Endothelial cell of umbilical vein (primary cell): ENCODE results near the gene RPS21. TPM values are rescaled to one million over a fixed set of nuclear protein-coding genes. Genes with fewer than 3 reads are reported as not detected.

Experiments used
- BruUV-seq: library from RNA; stranded (reverse); fragments of 400-500 nt; replicated peaks from 2 replicates; lab custom pipeline; 2021; lab: Mats Ljungman, UMichigan
- CTCF ChIA-PET: fragments of 300-600, 350-600 bp; sonication (Branson Sonifier 250); formaldehyde crosslinking; loops from one replicate; lab custom pipeline; 2021; ENCODE audit warnings: antibody characterized with exemption, inconsistent platforms; lab: Charles Lee
- POLR2A ChIA-PET: fragments of 300-600, 350-600 bp; sonication (Branson Sonifier 250); formaldehyde crosslinking; loops from one replicate; lab custom pipeline; 2021; ENCODE audit warnings: antibody characterized with exemption, inconsistent platforms; lab: Charles Lee
- DNase-seq: peaks from one replicate; pipeline ENCODE4 v3.0.0-alpha.2; 2011; ENCODE audit warnings: low read depth, low spot score
- FAIRE-seq: peaks from 2 replicates; lab custom pipeline; 2011; peaks lifted over from hg19 to GRCh38; lab: Jason Lieb, UNC
- H2AFZ ChIP-seq: 2 replicates; pipeline ENCODE4 v1.6.0; 2012; ENCODE audit warnings: low read depth, low read length, control low read depth, inconsistent platforms
- H3K27ac ChIP-seq: 2 replicates; pipeline ENCODE4 v1.5.1; 2011; ENCODE audit warnings: low read depth, mild to moderate bottlenecking, control low read depth, low read length, moderate library complexity; ENCODE audit not compliant: insufficient read depth
- H3K27me3 ChIP-seq, 2 experiments: 2 replicates each; pipeline versions ENCODE4 v1.6.0 to v1.6.1; 2011; ENCODE audit warnings: low read length in 2 of 2, mixed read lengths in 1 of 2; ENCODE audit not compliant: control insufficient read depth in 2 of 2, insufficient read depth in 2 of 2
- H3K36me3 ChIP-seq, 2 experiments: 2 replicates in 1 of 2; 3 replicates in 1 of 2; pipeline ENCODE4 v1.5.1; 2011; ENCODE audit warnings: low read length in 2 of 2, mild to moderate bottlenecking in 1 of 2, moderate library complexity in 1 of 2; ENCODE audit not compliant: control insufficient read depth in 2 of 2, insufficient read depth in 2 of 2; ENCODE audit errors: extremely low read depth in 1 of 2
- H3K4me1 ChIP-seq: 3 replicates; pipeline ENCODE4 v1.5.1; 2011; ENCODE audit warnings: mild to moderate bottlenecking, low read length; ENCODE audit not compliant: control insufficient read depth, insufficient read depth; ENCODE audit errors: extremely low read depth
- H3K4me2 ChIP-seq: 2 replicates; pipeline ENCODE4 v1.6.1; 2011; ENCODE audit warnings: low read length, control low read depth, mixed read lengths; ENCODE audit not compliant: insufficient read depth
- H3K4me3 ChIP-seq, 3 experiments: fragments of 200-600 bp in 1 of 3; sonication (generic), shearing (Covaris generic) in 1 of 3; replicated peaks in 1 of 3; 2 replicates each; pipeline ENCODE4 v1.5.1; 2011 to 2016; ENCODE audit warnings: control low read depth in 3 of 3, low read length in 3 of 3, mild to moderate bottlenecking in 2 of 3, inconsistent platforms in 1 of 3, low read depth in 1 of 3, moderate library complexity in 1 of 3; ENCODE audit not compliant: insufficient read depth in 1 of 3
- H3K79me2 ChIP-seq: 2 replicates; pipeline ENCODE4 v1.6.0; 2012; ENCODE audit warnings: low read length, inconsistent platforms; ENCODE audit not compliant: control insufficient read depth, insufficient read depth
- H3K9ac ChIP-seq: replicated peaks from 2 replicates; pipeline ENCODE3; 2011; ENCODE audit warnings: low read length, control low read depth; ENCODE audit not compliant: insufficient read depth; ENCODE audit errors: extremely low read depth
- H3K9me1 ChIP-seq: replicated peaks from 3 replicates; pipeline ENCODE4 v1.6.0; 2011; ENCODE audit warnings: mild to moderate bottlenecking, low read length; ENCODE audit not compliant: control insufficient read depth, insufficient read depth; ENCODE audit errors: extremely low read depth
- H3K9me3 ChIP-seq: replicated peaks from 2 replicates; pipeline ENCODE4 v1.5.1; 2012; ENCODE audit warnings: low read length, inconsistent platforms; ENCODE audit not compliant: control insufficient read depth, insufficient read depth
- H4K20me1 ChIP-seq: replicated peaks from 2 replicates; pipeline ENCODE3; 2011; ENCODE audit warnings: mild to moderate bottlenecking, low read length; ENCODE audit not compliant: control insufficient read depth, insufficient read depth; ENCODE audit errors: extremely low read depth
- CTCF ChIP-seq, 2 donors: IDR thresholded peaks; 1 replicate in 1 of 2; 2 replicates in 1 of 2; pipeline ENCODE4 v1.5.1; 2011; ENCODE audit warnings: low read length in 2 of 2, mild to moderate bottlenecking in 2 of 2, moderate library complexity in 2 of 2, control low read depth in 1 of 2, inconsistent platforms in 1 of 2, low read depth in 1 of 2; ENCODE audit not compliant: insufficient read depth in 1 of 2; ENCODE audit errors: extremely low read depth in 1 of 2
- EZH2 ChIP-seq: IDR thresholded peaks from 2 replicates; pipeline ENCODE4 v1.6.1; 2012; ENCODE audit warnings: borderline replicate concordance, low read depth, mild to moderate bottlenecking, moderate library complexity, low read length, inconsistent platforms; ENCODE audit not compliant: severe bottlenecking
- FOS ChIP-seq: IDR thresholded peaks from 2 replicates; pipeline ENCODE4 v1.6.1; 2011; ENCODE audit warnings: mild to moderate bottlenecking, low read length, moderate library complexity, borderline replicate concordance; ENCODE audit not compliant: insufficient read depth
- GATA2 ChIP-seq: IDR thresholded peaks from 2 replicates; pipeline ENCODE4 v1.7.0; 2011; ENCODE audit warnings: low read depth, mild to moderate bottlenecking, moderate library complexity, mixed read lengths, low read length; ENCODE audit not compliant: insufficient read length, insufficient read depth
- JUN ChIP-seq: IDR thresholded peaks from 2 replicates; pipeline ENCODE4 v1.6.1; 2011; ENCODE audit warnings: borderline replicate concordance, low read depth; ENCODE audit not compliant: insufficient read length, insufficient read depth
- MAX ChIP-seq: IDR thresholded peaks from 2 replicates; pipeline ENCODE4 v1.6.1; 2011; ENCODE audit not compliant: insufficient read depth, insufficient read length
- MYC ChIP-seq: IDR thresholded peaks from one replicate; pipeline ENCODE4 v1.6.1; 2011; ENCODE audit warnings: mild to moderate bottlenecking, low read depth, low read length
- POLR2A ChIP-seq: IDR thresholded peaks from 2 replicates; pipeline ENCODE4 v1.6.1; 2012; ENCODE audit warnings: low read depth, mild to moderate bottlenecking, control low read depth, low read length
- POLR2AphosphoS5 ChIP-seq: IDR thresholded peaks from 2 replicates; pipeline ENCODE4 v1.6.1; 2012; ENCODE audit warnings: low read depth, mild to moderate bottlenecking, control low read depth, low read length, moderate library complexity; ENCODE audit not compliant: insufficient read depth
- dilution Hi-C: fragments of 300-500 bp; cut with MboI; formaldehyde crosslinking; loops from one replicate; pipeline ENCODE4 v1.15.0; 2019; ENCODE audit warnings: low sequenced_read_pairs; ENCODE audit not compliant: extremely low pct_ligation_motif_present
- intact Hi-C: fragments of 100-400 bp; cut with micrococcal nuclease; formaldehyde crosslinking; loops from one replicate; pipeline ENCODE4 v1.10.0; 2022
- polyA plus RNA-seq, 4 experiments: library from polyadenylated mRNA; depleted of rRNA in 3 of 4; stranded (reverse) in 3 of 4; unstranded in 1 of 4; fragments of >200 nt; gene quantifications; 2 replicates each; pipeline versions ENCODE4 v1.2.1 to v1.2.3, GENCODE V29; 2011 to 2012; ENCODE audit warnings: missing spikeins in 1 of 4
- total RNA-seq: library from RNA; stranded (reverse); gene quantifications from 2 replicates; pipeline ENCODE4 v1.2.3, GENCODE V29; 2021

RPS21 gene
- total and polyA plus RNA-seq, 2 donors (not counting 3 experiments of a cell fraction or from before 2014, with no cell fraction given), result 1,644 to 7,710 TPM

- CTCF ChIA-PET, result no interaction called here
- FAIRE-seq (no peak), DNase-seq (no peak)
- no peak overlapping the region for H2AFZ ChIP-seq
- no peaks in the 10 kb centered on the region for H3K9me3 ChIP-seq
- no peaks in the 10 kb centered on the region for H3K36me3 ChIP-seq
- H3K4me1 ChIP-seq, result no peaks in the 10 kb centered on the region
- H3K9me1 ChIP-seq, result no peaks in the 10 kb centered on the region
- no peak overlapping the region for H3K27ac ChIP-seq
- no peak overlapping the region for H3K4me2 ChIP-seq
- POLR2A ChIA-PET, result no interaction called here
- H3K4me3 ChIP-seq, result no peak overlapping the region
- no peaks in the 10 kb centered on the region for H4K20me1 ChIP-seq
- no TSS peak for BruUV-seq
- no peaks in the 10 kb centered on the region for H3K79me2 ChIP-seq
- H3K27me3 ChIP-seq, result no peaks in the 10 kb centered on the region
- no peak overlapping the region for H3K9ac ChIP-seq
- dilution Hi-C loops (no loop called here), intact Hi-C loops (no loop called here)
- TF ChIP-seq GATA2 (no peak), POLR2AphosphoS5 (no peak), CTCF (IDR thresholded peaks at IDR 0.05; ENCODE audit: extremely low read depth in 1 of 2, insufficient read depth in 1 of 2, low read depth in 1 of 2, low read length in 2 of 2) (no peak), MYC (no peak), FOS (no peak), MAX (no peak), POLR2A (no peak), JUN (no peak), EZH2 (no peak)
These were observed 26.2 kb downstream of the RPS21 start for GRCh38 chr20:62413025-62413570.
